NCI-H345 treated with DMSO at 0.1 percent for 48 hours (cell line): ENCODE results near the gene PIK3IP1.
"Not testable (repeated sequence)": the region's sequence is repeated elsewhere in the genome, so short reads cannot be mapped to it uniquely, and the experiment has no call there.

Source experiments
- DNase-seq: peaks from one replicate; lab custom pipeline; 2025; ENCODE audit not compliant: unreplicated experiment; lab: John Stamatoyannopoulos, UW

The PIK3IP1 gene

GRCh38 chr22:31292236-31292989 is at the start of gene PIK3IP1:
Gene PIK3IP1 (minus strand): TSS chr22:31292488. CDS start chr22:31292344, 144 bp downstream.
- DNase-seq: peak; percentile 63

GRCh38 chr22:31341386-31342088 is 49.2 kb upstream of the PIK3IP1 start:
- no peak for DNase-seq

GRCh38 chr22:31340765-31341247 is 48.5 kb upstream of the PIK3IP1 start:
- DNase-seq: no peak

GRCh38 chr22:31340360-31340759 is 48.1 kb upstream of the PIK3IP1 start:
- DNase-seq: no peak

- no peak for DNase-seq
Measured at GRCh38 chr22:31339148-31339832, 47.0 kb upstream of the PIK3IP1 start.

- no peak for DNase-seq
Measured at GRCh38 chr22:31337178-31337577, 44.9 kb upstream of the PIK3IP1 start.

- no peak for DNase-seq
Measured at GRCh38 chr22:31334329-31334728, 42.0 kb upstream of the PIK3IP1 start.

GRCh38 chr22:31333641-31334040 is 41.4 kb upstream of the PIK3IP1 start:
- no peak for DNase-seq

- DNase-seq: no peak
Measured at GRCh38 chr22:31332886-31333285, 40.6 kb upstream of the PIK3IP1 start.

GRCh38 chr22:31332010-31332409 is 39.7 kb upstream of the PIK3IP1 start:
- no peak for DNase-seq

- no peak for DNase-seq
Measured at GRCh38 chr22:31329453-31330215, 37.3 kb upstream of the PIK3IP1 start.

- no peak for DNase-seq
Measured at GRCh38 chr22:31329029-31329428, 36.7 kb upstream of the PIK3IP1 start.

GRCh38 chr22:31328544-31328960 is 36.3 kb upstream of the PIK3IP1 start:
- DNase-seq: no peak

GRCh38 chr22:31327806-31328543 is 35.7 kb upstream of the PIK3IP1 start:
- DNase-seq: no peak

- DNase-seq: no peak
Measured at GRCh38 chr22:31326877-31327276, 34.6 kb upstream of the PIK3IP1 start.

- no peak for DNase-seq
Measured at GRCh38 chr22:31323578-31324550, 31.6 kb upstream of the PIK3IP1 start.

- DNase-seq: no peak
Measured at GRCh38 chr22:31321421-31321820, 29.1 kb upstream of the PIK3IP1 start.

GRCh38 chr22:31314220-31314619 is 21.9 kb upstream of the PIK3IP1 start:
- not testable (repeated sequence) for DNase-seq
